Heart left ventricle (tissue), 16 donors: ENCODE measurements around the gene MYO1B. TPM values are rescaled to one million over a fixed set of nuclear protein-coding genes. Genes with fewer than 3 reads are reported as not detected.

Source experiments
- ATAC-seq, 4 donors: fragments of 200-7000 bp; cut with Tn5 transposase; one replicate each; pipeline ENCODE4 v1.9.1; 2020 to 2022; ENCODE audit warnings: moderate library complexity in 4 of 4, mild to moderate bottlenecking in 3 of 4, moderate number of reproducible peaks in 1 of 4
- DNase-seq, 5 donors: peaks; one replicate each; pipeline ENCODE4 v3.0.0-alpha.2; 2020
- H3K27ac ChIP-seq, 12 donors: fragments of 200-600 bp; sonication (generic) in 4 of 12; one replicate each; pipeline versions ENCODE4 v1.5.0 to v1.8.0; 2016 to 2022; ENCODE audit warnings: mild to moderate bottlenecking in 2 of 12
- H3K27me3 ChIP-seq, 9 donors: fragments of 200-600 bp; sonication (generic) in 2 of 9; one replicate each; pipeline versions ENCODE4 v1.5.1 to v1.8.0; 2016 to 2022; ENCODE audit warnings: mild to moderate bottlenecking in 3 of 9
- H3K36me3 ChIP-seq, 9 donors: fragments of 200-600 bp; sonication (generic) in 2 of 9; one replicate each; pipeline versions ENCODE4 v1.5.0 to v1.8.0; 2018 to 2022; ENCODE audit warnings: mild to moderate bottlenecking in 2 of 9
- H3K4me1 ChIP-seq, 12 donors: fragments of 200-600 bp; sonication (generic) in 4 of 12; one replicate each; pipeline versions ENCODE4 v1.5.0 to v1.8.0; 2016 to 2022; ENCODE audit warnings: mild to moderate bottlenecking in 3 of 12
- H3K4me3 ChIP-seq, 12 donors: fragments of 200-600 bp; sonication (generic) in 4 of 12; one replicate each; pipeline versions ENCODE4 v1.5.0 to v1.8.0; 2017 to 2022; ENCODE audit warnings: mild to moderate bottlenecking in 9 of 12, moderate library complexity in 4 of 12
- H3K9me3 ChIP-seq, 12 donors: fragments of 200-600 bp; sonication (generic) in 4 of 12; one replicate each; pipeline versions ENCODE4 v1.5.0 to v1.8.0; 2016 to 2022; ENCODE audit warnings: mild to moderate bottlenecking in 1 of 12
- POLR2A ChIP-seq, 2 donors: fragments of 450-650 bp; IDR thresholded peaks; one replicate each; pipeline ENCODE4 v1.6.1; 2017; ENCODE audit warnings: antibody characterized with exemption in 2 of 2, mild to moderate bottlenecking in 2 of 2, moderate library complexity in 2 of 2
- WGBS, 4 donors: extraction: QIAGEN DNeasy Blood & Tissue Kit in 2 of 4; methylation state at CpG; one replicate each; pipeline versions ENCODE4 v1.1.5 to v1.1.7; 2013 to 2018; 5-methylcytosine and 5-hydroxymethylcytosine counted together
- intact Hi-C, 10 donors: fragments of 100-400 bp; cut with DNase I; formaldehyde crosslinking; loops; one replicate each; pipeline versions ENCODE4 v1.11.1 to v1.14.2; 2022
- polyA plus RNA-seq, 2 donors: library from polyadenylated mRNA; stranded (reverse); fragments of 200-250 nt; gene quantifications; one replicate each; pipeline ENCODE4 v1.2.3, GENCODE V29; 2013
- total RNA-seq, 9 donors: library from RNA; depleted of rRNA in 2 of 9; stranded (reverse); fragments of >200 nt in 2 of 9; fragmentation: NEBNext Ultra II Directional in 3 of 9; extraction: Animal tissue kit (Norgen Biotek cat#: 25700) in 3 of 9; gene quantifications; one replicate each; pipeline versions ENCODE4 v1.1.0 to v1.2.4, GENCODE V29; 2016 to 2023
- TF ChIP-seq, protein P1 (sequence below), 12 donors: fragments of 200-600 bp; sonication (generic) in 4 of 12; IDR thresholded peaks; one replicate each; pipeline versions ENCODE4 v1.5.0 to v1.8.0; 2018 to 2022; ENCODE audit warnings: antibody characterized with exemption in 12 of 12, mild to moderate bottlenecking in 5 of 12
- donor health status: ischemic (EF 13 %, LVEDD 7.1; RV severe dilation, severe dysfunction).
- donor health status: healthy with polysubstance abuse.
- donor health status: DM: no; HTN: yes; CAD: no.
- donor health status: DM: no; HTN: no; CAD: no.
- donor health status: ischemic (EF 25% LVEDD 6.9; RV normal size, moderate dysfunction).
- donor health status: ischemic (EF 25% LVEDD 5.7; RV mildly dilated, moderate dysfunction).
- donor health status: healthy.
- donor health status: DM: yes; HTN: yes; CAD: no.
- donor health status: ischemic (EF 35%, LVEDD 5.7; RV mildly dilated, moderate dysfunction).
- donor health status: nonischemic (EF 11% LVEDD 7.7; RV severe dilation, severe dysfunction).
- donor health status: DM: yes; HTN: yes; CAD: no.
- donor health status: PGD.
- donor health status: ischemic (EF 29% LVEDD 5.4; RV normal size, mild dysfunction).
- donor health status: nonischemic (EF 23%, LVEDD 6.1; RV moderate dilation, normal function).

Gene MYO1B
- total and polyA plus RNA-seq, 11 donors, result 7.8 to 47.3 (median 15.8) TPM

DNA sequence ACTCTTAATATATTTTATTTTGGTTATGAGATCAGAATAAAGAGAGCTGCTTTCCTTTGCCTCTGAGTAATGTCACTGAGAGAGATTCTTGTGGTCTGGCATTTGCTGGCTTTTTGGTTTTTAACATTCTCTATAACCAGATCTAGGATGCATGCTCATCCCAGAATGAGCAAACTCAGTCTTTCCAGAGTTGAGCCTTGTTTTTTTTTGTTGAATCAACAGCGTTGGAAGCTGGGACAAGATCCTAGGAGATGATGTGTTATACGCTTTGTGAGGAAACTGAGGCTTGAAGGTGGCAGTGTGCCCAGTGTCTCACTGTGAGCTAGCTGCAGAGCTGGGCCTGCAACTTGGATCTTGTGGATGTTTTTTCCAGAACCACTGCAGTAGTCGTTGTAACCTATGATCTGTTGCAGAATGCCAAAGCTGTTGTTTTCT lies 19.5 kb downstream of the MYO1B start:
- H3K27ac ChIP-seq, result peak overlapping the region in 9 of 12 donors; percentile 34 to 77 (median 59)
- no peaks in the 10 kb centered on the region for H3K36me3 ChIP-seq
- H3K4me1 ChIP-seq, result peaks cover 0 to 53% (median 28%) of the 10 kb centered on the region in 12 donors
- no peaks in the 10 kb centered on the region for H3K27me3 ChIP-seq
- DNase-seq (peak in 1 of 5 donors; percentile 48), ATAC-seq (peak in 3 of 4 donors; percentile 10 to 53 (median 52))
- intact Hi-C loops, result no loop called here
- peak overlapping the region in 1 of 12 donors; percentile 5 for H3K4me3 ChIP-seq
- TF ChIP-seq POLR2A (IDR thresholded peaks at IDR 0.05), result no peak
- TF ChIP-seq, protein P1, sequence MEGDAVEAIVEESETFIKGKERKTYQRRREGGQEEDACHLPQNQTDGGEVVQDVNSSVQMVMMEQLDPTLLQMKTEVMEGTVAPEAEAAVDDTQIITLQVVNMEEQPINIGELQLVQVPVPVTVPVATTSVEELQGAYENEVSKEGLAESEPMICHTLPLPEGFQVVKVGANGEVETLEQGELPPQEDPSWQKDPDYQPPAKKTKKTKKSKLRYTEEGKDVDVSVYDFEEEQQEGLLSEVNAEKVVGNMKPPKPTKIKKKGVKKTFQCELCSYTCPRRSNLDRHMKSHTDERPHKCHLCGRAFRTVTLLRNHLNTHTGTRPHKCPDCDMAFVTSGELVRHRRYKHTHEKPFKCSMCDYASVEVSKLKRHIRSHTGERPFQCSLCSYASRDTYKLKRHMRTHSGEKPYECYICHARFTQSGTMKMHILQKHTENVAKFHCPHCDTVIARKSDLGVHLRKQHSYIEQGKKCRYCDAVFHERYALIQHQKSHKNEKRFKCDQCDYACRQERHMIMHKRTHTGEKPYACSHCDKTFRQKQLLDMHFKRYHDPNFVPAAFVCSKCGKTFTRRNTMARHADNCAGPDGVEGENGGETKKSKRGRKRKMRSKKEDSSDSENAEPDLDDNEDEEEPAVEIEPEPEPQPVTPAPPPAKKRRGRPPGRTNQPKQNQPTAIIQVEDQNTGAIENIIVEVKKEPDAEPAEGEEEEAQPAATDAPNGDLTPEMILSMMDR (IDR thresholded peaks at IDR 0.05), result no peak
- no peaks in the 10 kb centered on the region for H3K9me3 ChIP-seq
- 48 to 54% (median 51%) methylated on average over 3 of the region's 3 CpGs for WGBS, 4 donors

DNA sequence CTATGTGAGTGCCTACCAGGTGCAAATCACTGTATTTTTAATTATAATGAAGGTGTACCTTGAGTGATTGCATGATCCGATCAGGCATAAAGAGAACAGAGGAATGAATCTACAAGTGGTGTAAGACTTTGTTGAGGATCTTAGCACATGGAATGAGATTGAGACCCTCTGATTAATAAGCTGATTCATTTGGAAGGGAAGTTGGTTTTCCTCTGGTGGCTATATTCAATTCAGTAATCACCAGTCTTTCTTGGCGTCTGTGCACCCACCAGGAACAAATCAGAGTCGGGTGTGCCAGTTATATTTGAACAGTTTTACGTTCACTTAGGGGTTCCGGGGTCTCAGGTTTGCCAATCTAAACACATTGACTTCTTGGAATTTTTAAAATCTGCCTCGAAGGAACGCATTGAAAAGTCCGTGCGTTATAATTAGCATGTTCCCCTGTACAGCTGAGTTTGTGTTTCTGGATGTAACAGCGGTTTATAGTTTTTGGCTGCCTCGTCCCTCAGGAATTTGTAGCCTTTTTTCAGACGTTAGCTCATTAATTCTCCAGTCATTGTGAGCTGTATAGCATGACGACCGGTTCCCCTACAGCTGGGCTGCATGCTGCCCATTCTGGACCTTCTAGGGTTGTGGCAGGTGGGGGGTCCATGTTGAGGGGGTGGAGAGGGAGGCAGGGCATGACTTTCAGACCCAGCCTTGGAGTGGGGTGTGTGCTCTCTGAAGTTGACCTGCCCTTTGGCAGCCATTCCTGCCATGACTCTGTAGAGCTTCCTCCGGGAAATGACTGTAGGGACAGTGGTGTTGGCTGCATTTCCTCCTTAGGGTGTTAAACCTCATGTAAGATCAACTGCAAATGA lies 20.3 kb downstream of the MYO1B start:
- H3K27me3 ChIP-seq, result no peaks in the 10 kb centered on the region
- TF ChIP-seq, protein P1 (IDR thresholded peaks at IDR 0.05), result no peak
- TF ChIP-seq POLR2A (IDR thresholded peaks at IDR 0.05), result no peak
- ATAC-seq (peak; percentile 22 to 85 (median 60)), DNase-seq (peak in 4 of 5 donors; percentile 23 to 70 (median 36))
- H3K27ac ChIP-seq, result peak overlapping the region in 11 of 12 donors; percentile 9 to 77 (median 46)
- 43 to 60% (median 50%) methylated on average over 15 of the region's 15 CpGs for WGBS, 4 donors
- no peaks in the 10 kb centered on the region for H3K36me3 ChIP-seq
- intact Hi-C loops, result no loop called here
- no peaks in the 10 kb centered on the region for H3K9me3 ChIP-seq
- H3K4me1 ChIP-seq, result peaks cover 0 to 62% (median 32%) of the 10 kb centered on the region in 12 donors
- peak overlapping the region in 7 of 12 donors; percentile 1 to 23 (median 16) for H3K4me3 ChIP-seq

DNA sequence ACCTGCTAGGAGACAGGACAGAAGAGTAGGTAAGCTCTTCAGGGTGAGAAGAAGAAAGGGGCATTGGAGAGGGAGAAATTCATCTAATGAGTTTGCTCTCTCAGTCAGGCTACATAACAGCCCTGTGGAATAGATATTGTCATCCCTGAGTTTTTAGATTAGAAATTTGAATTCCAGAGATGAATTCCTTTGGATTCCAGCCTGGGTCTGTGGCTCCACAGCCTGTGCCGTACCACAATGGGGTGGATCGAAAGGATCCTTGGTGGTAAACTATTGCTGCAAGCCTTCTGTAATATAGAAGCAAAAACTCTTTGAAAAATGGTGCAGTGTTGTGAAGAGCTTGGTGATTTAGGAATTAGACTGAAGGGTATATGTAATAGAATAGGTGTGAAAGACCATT lies 21.0 kb downstream of the MYO1B start:
- TF ChIP-seq POLR2A (IDR thresholded peaks at IDR 0.05), result no peak
- TF ChIP-seq, protein P1 (IDR thresholded peaks at IDR 0.05), result no peak
- no peaks in the 10 kb centered on the region for H3K9me3 ChIP-seq
- peak in 2 of 4 donors; percentile 3 to 17 for ATAC-seq
- H3K27me3 ChIP-seq, result no peaks in the 10 kb centered on the region
- peaks cover 0 to 69% (median 38%) of the 10 kb centered on the region in 12 donors for H3K4me1 ChIP-seq
- peak overlapping the region in 11 of 12 donors; percentile 9 to 77 (median 46) for H3K27ac ChIP-seq
- intact Hi-C loops, result no loop called here
- no peaks in the 10 kb centered on the region for H3K36me3 ChIP-seq
- DNase-seq, result no peak
- peak overlapping the region in 2 of 12 donors; percentile 16 to 23 for H3K4me3 ChIP-seq
- WGBS, 4 donors, result 58 to 75% (median 63%) methylated on average over 2 of the region's 2 CpGs

DNA sequence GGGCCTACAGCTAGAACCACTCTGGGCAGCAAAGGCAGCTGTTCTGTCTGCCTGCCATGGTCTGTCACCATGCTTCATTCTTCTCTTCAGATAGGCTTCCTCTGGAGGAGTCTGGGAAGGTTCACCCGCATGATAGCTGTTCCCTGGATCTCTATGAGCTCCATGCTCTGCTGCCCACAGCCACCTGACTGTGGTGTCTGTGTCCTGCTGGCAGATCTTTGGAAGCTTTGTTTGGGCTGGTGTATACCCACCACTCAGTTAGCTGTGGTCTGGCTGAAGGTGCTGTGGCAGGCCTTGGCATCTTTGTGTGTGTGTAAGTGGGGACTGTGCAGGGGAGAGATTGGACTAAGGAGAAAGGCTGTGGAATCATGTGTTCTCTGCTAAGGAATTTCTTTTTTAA lies 23.4 kb downstream of the MYO1B start:
- H3K27me3 ChIP-seq, result no peaks in the 10 kb centered on the region
- H3K4me3 ChIP-seq, result no peak overlapping the region
- H3K9me3 ChIP-seq, result no peaks in the 10 kb centered on the region
- H3K4me1 ChIP-seq, result peaks cover 0 to 67% (median 43%) of the 10 kb centered on the region in 12 donors
- 97 to 100% (median 100%) methylated on average over 1 of the region's 1 CpG for WGBS, 4 donors
- ATAC-seq (no peak), DNase-seq (no peak)
- TF ChIP-seq, protein P1 (IDR thresholded peaks at IDR 0.05), result no peak
- no peak for TF ChIP-seq POLR2A (IDR thresholded peaks at IDR 0.05)
- H3K36me3 ChIP-seq, result no peaks in the 10 kb centered on the region
- no peak overlapping the region for H3K27ac ChIP-seq
- intact Hi-C loops, result no loop called here
